Measurements from ENCODE around the gene ZHX3. TPM values are rescaled to one million over a fixed set of nuclear protein-coding genes. Genes with fewer than 3 reads are reported as not detected.

The ZHX3 gene
- total RNA-seq, 1 donor = 36.6 TPM

GRCh38 chr20:41232973-41233926 lies 84.3 kb downstream of the ZHX3 start:
- DNase-seq (ENCODE audit: insufficient read length, low spot score, missing footprints) = peak; percentile 84
- Histone ChIP-seq H4K20me1 (ENCODE audit: insufficient read depth, low read length) (no peaks in the 10 kb centered on the region), H3K4me3 (ENCODE audit: insufficient read depth, low read length) (peak overlapping the region; percentile 35), H2AFZ (ENCODE audit: low read length) (no peak overlapping the region), H3K27me3 (ENCODE audit: insufficient read depth, low read length) (no peaks in the 10 kb centered on the region), H3K27ac (ENCODE audit: low read depth, low read length) (peak overlapping the region; percentile 84), H3K9me3 (ENCODE audit: low read depth, low read length) (no peaks in the 10 kb centered on the region), H3K79me2 (ENCODE audit: insufficient read depth, low read length) (peaks cover 41% of the 10 kb centered on the region), H3K36me3 (ENCODE audit: insufficient read depth, low read length) (no peaks in the 10 kb centered on the region), H3K4me2 (ENCODE audit: insufficient read depth, low read length) (peak overlapping the region; percentile 37), H3K4me1 (ENCODE audit: insufficient read depth, low read length) (peaks cover 29% of the 10 kb centered on the region)
- TF ChIP-seq CTCF (IDR thresholded peaks at IDR 0.05; ENCODE audit: extremely low read depth, low read depth, low read length) = no peak

- Histone ChIP-seq H3K36me3 (ENCODE audit: insufficient read depth, low read length) (no peaks in the 10 kb centered on the region), H3K4me1 (ENCODE audit: insufficient read depth, low read length) (peaks cover 29% of the 10 kb centered on the region), H3K4me3 (ENCODE audit: insufficient read depth, low read length) (no peak overlapping the region), H3K27ac (ENCODE audit: low read depth, low read length) (peak overlapping the region; percentile 66), H3K4me2 (ENCODE audit: insufficient read depth, low read length) (no peak overlapping the region), H3K27me3 (ENCODE audit: insufficient read depth, low read length) (no peaks in the 10 kb centered on the region), H4K20me1 (ENCODE audit: insufficient read depth, low read length) (no peaks in the 10 kb centered on the region), H3K9me3 (ENCODE audit: low read depth, low read length) (no peaks in the 10 kb centered on the region), H3K79me2 (ENCODE audit: insufficient read depth, low read length) (peaks cover 53% of the 10 kb centered on the region), H2AFZ (ENCODE audit: low read length) (no peak overlapping the region)
- DNase-seq (ENCODE audit: insufficient read length, low spot score, missing footprints) = no peak
- TF ChIP-seq CTCF (IDR thresholded peaks at IDR 0.05; ENCODE audit: extremely low read depth, low read depth, low read length) = no peak
Observed at GRCh38 chr20:41231136-41231535, 86.4 kb downstream of the ZHX3 start.

DNA sequence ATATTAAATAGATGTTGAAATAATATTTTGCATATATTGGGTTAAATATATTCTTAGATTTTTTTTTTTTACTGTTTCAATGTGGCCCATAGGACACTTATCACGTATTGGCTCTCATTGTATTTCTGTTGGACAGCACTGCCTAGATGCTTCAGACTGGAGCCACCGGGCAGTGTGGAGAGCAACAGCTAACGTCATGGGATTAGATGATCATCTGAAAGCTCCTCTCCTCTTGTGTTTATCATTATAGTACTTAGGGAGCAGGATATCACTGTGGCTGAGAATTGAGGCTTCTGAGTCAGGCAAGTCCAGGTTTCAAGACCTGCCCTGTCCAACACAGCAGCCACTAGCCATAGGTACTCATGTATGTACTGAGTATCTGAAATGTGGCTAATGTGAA lies 87.4 kb downstream of the ZHX3 start:
- no peaks in the 10 kb centered on the region for H4K20me1 ChIP-seq (ENCODE audit: insufficient read depth, low read length)
- no peak overlapping the region for H3K27ac ChIP-seq (ENCODE audit: low read depth, low read length)
- DNase-seq (ENCODE audit: insufficient read length, low spot score, missing footprints) = no peak
- H3K36me3 ChIP-seq (ENCODE audit: insufficient read depth, low read length) = no peaks in the 10 kb centered on the region
- no peak for TF ChIP-seq CTCF (IDR thresholded peaks at IDR 0.05; ENCODE audit: extremely low read depth, low read depth, low read length)
- no peaks in the 10 kb centered on the region for H3K27me3 ChIP-seq (ENCODE audit: insufficient read depth, low read length)
- no peak overlapping the region for H3K4me3 ChIP-seq (ENCODE audit: insufficient read depth, low read length)
- peaks cover 29% of the 10 kb centered on the region for H3K4me1 ChIP-seq (ENCODE audit: insufficient read depth, low read length)
- no peak overlapping the region for H2AFZ ChIP-seq (ENCODE audit: low read length)
- H3K9me3 ChIP-seq (ENCODE audit: low read depth, low read length) = no peaks in the 10 kb centered on the region
- H3K79me2 ChIP-seq (ENCODE audit: insufficient read depth, low read length) = peaks cover 58% of the 10 kb centered on the region
- no peak overlapping the region for H3K4me2 ChIP-seq (ENCODE audit: insufficient read depth, low read length)

DNA sequence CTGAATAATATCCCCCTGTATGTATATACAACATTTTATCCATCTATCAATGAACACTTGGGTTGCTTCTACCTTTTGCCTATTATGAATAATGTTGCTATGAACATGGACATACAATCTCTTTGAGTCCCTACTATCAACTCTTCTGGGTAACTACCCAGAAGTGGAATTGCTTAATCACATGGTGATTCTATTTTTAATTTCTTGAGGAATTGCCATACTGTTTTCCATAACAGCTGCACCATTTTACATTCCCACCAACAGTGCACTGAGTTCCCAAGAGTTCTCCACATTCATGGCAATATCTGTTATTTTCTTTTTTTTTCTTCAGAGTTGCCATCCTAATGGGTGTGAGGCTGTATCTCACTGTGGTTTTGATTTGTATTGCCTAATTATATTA lies 88.3 kb downstream of the ZHX3 start:
- no peaks in the 10 kb centered on the region for H3K36me3 ChIP-seq (ENCODE audit: insufficient read depth, low read length)
- no peak for TF ChIP-seq CTCF (IDR thresholded peaks at IDR 0.05; ENCODE audit: extremely low read depth, low read depth, low read length)
- H3K4me2 ChIP-seq (ENCODE audit: insufficient read depth, low read length) = no peak overlapping the region
- H2AFZ ChIP-seq (ENCODE audit: low read length) = no peak overlapping the region
- no peaks in the 10 kb centered on the region for H3K27me3 ChIP-seq (ENCODE audit: insufficient read depth, low read length)
- H3K79me2 ChIP-seq (ENCODE audit: insufficient read depth, low read length) = peaks cover 59% of the 10 kb centered on the region
- H3K27ac ChIP-seq (ENCODE audit: low read depth, low read length) = no peak overlapping the region
- H4K20me1 ChIP-seq (ENCODE audit: insufficient read depth, low read length) = peaks cover under 1% of the 10 kb centered on the region
- H3K9me3 ChIP-seq (ENCODE audit: low read depth, low read length) = no peaks in the 10 kb centered on the region
- DNase-seq (ENCODE audit: insufficient read length, low spot score, missing footprints) = no peak
- no peak overlapping the region for H3K4me3 ChIP-seq (ENCODE audit: insufficient read depth, low read length)
- H3K4me1 ChIP-seq (ENCODE audit: insufficient read depth, low read length) = peaks cover 24% of the 10 kb centered on the region
